Mucosa of gallbladder (tissue), 1 donor: ENCODE measurements around the gene NAA50. TPM values are rescaled to one million over a fixed set of nuclear protein-coding genes. Genes with fewer than 3 reads are reported as not detected.

Experiments used
- DNase-seq: peaks from one replicate; pipeline ENCODE4 v3.0.0-alpha.2; 2020; ENCODE audit warnings: low spot score
- total RNA-seq: library from RNA; stranded (reverse); gene quantifications from one replicate; pipeline ENCODE4 v1.2.1, GENCODE V29; 2021
- donor health status: DM: no; HTN: no; CAD: no.

NAA50 gene
- total RNA-seq, 1 donor from 2014 or later, result 78.6 TPM

DNA sequence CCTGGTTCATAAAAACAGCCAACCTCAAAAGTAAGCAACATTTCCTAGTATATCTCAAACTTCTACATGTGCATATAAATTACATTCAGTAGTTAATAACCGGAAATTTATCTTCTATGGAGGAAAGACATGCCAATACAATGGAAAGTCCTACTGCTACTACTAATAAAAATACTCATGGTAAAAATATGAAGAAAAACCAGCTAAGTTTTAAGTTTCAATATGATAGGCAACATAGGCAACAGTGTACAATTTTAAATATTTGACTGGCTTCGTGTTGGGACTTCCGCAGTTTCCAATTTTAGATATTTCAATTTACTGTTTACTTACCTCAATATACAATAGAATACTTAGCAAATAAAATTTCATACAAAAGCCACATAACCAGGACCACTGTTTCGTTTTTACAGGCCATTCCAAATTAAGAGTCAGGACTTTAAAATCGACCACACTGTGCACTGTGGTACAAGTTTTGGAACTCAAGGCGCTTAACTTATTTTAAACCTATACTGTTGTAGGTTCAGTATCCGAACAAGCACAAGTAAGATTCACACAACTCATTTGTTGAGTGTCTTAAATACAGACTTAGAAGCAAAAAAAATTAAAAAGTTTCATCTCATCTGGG, 2.9 kb downstream of the NAA50 start:
- DNase-seq, result no peak

DNA sequence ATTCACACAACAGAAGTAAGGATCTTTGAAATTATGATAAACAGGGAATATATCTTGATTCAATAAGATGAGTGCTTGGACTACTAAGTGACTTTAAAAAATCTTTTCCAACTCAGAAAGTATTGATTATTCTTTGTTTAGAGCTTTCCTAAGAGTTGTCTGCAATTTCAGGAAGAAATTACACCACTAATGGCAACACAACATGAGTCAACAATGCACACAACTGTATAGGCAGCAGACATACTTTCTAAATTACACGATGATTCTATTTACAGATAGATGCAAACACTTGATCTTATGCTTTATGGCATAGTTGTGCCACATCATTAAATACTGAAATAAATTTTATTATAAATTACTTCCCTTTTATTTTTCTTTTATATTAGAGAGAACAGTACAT, 4.4 kb downstream of the NAA50 start:
- DNase-seq, result no peak

DNA sequence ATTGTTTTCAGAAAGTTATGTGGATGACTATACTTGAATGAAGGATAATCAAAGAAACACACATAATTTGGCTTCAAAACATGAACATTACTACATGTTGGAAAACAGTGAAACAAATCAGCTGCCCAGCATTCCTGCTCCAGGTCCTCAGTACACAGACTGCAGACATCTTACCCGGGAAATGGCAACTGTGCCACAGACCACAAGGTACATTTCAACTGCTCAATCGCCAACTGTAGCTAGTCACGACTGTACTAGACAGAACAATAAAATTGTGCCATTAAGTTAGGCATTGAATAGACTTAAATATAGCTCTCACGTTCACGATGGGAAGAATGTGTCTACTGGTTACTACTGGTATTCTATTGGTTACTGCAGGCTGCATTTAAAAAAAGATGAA, 5.0 kb downstream of the NAA50 start:
- DNase-seq, result no peak

DNA sequence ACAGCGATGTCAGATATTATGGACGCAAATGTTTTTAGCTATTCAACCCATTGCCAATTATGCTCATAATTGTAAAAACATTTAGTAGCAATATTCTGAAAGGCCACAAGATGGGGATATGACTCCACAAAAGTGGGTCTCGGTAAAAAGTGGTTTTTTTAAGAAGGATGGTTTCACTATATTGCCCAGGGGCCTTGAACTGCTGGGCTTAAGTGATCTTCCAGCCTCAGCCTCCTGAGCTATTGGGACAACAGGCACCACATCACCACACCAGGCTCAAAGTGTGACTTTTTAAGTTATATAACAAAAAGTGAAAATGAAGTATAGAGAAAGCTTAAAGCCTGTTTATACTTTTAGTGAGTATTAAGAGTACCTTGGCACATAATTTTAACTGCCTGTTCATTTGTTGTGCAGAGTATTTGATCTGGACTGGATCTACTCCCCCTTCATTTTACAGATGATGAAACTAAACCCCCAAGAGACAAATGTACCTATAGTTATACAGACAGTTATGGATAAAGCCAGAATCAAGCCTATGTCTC, 9.4 kb downstream of the NAA50 start:
- DNase-seq, result no peak

DNA sequence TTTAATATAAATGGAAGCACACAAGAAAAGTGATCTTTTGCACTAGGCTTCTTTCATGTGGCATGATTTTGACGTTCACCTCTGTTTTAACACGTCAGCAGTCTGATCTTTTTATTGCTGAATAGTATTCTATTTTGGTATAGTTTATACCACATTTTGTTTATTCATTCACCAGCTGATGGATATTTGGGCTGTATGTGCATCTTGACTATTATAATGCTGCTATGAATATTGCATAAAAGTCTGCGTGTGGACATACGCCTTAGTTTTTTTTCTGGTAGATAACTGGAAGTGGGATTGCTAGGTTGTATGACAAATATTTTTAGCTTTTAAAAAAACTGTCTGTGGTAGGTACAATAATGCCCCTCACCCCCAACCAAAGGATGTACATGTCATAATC, 14.4 kb downstream of the NAA50 start:
- no peak for DNase-seq

DNA sequence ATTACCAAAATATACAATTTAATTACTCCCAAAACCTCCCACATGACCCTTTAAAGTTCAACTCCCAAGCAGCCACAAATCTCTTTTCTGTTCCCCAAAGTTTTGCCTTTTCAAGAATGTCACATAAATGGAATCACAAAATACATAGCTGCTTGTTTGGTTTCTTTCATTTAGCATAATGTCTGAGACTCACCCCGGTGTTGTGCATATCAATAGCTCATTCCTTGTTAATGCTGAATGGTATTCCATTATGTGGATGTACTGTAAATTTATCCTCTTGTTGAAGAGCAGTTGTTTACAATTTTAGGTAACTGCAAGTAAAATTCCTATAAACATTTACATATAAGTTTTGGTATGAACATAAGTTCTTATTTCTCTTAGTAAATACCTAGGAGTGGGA, 15.5 kb downstream of the NAA50 start:
- no peak for DNase-seq

DNA sequence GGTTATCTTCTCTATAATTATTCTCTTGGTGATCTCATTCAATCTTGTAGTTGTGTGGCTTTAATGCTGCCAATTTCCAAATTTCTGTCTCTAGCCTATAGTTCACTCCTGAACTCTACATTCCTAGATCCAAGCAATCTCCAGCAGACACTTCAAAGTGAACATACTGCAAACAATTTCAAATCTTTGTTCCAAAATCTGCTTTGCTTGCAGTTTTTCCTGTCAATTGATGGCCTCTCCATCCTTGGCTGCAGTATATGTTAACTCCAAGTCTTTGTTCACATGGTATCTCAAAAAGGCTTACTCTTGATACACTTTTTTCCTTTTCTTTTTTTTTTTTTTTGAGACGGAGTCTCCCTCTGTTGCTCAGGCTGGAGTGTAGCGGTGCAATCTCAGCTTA, 17.4 kb downstream of the NAA50 start:
- DNase-seq, result no peak

DNA sequence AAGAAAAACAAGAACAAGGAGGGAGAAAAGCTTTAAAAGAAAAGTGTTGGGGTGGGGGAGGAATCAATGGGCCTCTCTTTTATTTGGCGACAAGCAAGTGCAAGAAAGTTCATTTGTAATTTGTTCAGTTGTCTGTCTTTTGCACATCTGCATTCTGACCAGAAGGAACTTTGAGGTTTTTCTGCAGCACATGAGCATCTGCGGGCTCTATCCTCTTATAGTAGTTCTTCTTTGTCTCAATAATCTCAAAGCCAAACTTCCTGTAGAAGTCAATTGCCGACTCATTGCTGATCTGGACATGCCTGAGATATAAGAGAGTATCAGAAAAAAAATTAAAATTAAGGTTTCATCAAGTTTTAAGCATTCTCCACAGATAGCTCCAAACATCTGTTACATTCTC, 24.4 kb downstream of the NAA50 start:
- no peak for DNase-seq

DNA sequence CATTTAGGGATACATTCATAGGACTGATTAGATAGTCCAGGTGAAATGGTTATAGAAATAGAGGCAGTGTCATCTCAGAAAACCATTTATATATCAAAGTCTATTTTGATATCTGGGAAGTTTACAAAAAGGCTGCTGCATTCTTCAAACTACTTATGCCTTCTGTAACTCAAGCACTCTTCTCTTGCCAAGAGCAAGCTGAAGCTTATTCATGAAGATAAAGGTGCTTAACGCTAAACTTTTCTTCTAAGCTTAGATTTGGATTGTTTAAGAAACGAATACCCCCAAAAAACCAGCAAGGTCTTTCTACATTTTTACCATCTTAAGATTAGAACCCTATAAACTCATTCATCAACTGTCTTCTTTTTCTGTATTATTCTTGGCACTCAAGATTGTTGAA, 26.3 kb downstream of the NAA50 start:
- no peak for DNase-seq

DNA sequence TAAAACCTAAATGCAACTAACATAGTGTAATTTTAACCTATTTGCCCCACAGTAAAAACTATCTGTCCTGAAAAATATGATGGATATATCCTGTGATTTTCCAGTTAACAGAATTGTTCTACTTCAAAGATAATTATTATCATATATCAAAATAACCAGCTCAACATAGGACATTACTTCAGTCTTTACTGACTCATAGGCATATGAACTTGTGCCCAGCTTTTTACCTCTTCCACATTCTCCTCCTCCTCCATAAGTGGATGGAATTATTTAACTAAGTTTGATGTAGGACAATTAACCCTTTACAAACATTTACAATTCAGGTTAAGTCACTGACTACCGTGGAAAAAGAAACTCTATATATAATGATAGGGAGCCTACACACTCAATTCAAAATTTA, 26.8 kb downstream of the NAA50 start:
- no peak for DNase-seq

DNA sequence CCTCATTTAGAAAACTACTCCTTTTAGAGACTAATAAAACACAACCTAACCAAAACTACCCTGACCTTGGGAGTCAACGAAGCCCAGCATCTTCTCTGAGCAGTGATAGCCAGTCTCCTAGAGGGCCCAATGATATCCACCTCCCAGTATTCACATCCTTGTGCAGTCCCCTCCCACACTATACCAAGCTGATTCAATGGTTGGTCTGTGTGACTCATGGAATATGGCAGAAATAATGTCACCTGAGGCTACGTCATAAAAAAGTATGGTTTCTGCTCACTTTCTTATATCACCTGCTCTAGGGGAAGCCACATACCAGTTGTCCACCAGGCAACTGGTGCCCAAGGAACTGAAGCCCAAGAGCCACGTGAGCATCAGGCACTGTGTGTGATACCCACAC, 28.2 kb downstream of the NAA50 start:
- DNase-seq, result no peak

DNA sequence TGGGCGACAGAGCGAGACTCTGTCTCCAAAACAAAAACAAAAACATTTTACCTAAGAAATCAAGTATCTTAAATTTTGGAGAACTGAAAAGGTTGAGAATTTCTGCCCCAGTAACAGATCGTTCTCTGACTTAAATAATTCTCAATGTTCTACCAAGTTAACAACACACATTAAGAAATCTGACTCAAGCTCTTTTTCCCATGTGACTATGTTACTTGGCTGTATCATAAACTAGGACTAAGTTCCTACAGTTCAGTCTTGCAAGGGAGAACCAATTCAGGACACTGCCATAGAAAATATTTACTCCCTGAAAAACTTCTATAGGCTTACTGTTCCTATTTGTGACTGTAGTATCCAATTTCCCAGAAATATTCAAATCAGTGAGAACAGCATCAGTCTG, 28.7 kb downstream of the NAA50 start:
- DNase-seq, result no peak

DNA sequence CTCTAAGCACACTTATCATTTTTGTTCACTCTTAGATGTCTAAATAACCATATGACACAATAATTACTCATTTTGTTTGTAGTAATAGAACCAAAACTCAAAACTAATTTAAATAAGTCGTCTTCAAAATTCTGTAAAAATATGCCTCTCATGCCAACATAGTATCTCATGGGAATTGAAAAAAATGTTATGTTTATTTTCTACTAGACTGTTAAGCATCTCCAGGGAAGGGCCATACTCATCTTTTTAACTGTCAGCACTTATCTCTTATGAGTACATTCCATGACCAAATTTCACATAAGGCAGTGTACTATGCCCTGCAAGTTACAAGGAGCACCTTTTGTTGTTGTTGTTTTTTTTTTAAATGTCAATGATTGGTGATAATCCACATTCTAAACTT, 31.3 kb downstream of the NAA50 start:
- DNase-seq, result no peak

DNA sequence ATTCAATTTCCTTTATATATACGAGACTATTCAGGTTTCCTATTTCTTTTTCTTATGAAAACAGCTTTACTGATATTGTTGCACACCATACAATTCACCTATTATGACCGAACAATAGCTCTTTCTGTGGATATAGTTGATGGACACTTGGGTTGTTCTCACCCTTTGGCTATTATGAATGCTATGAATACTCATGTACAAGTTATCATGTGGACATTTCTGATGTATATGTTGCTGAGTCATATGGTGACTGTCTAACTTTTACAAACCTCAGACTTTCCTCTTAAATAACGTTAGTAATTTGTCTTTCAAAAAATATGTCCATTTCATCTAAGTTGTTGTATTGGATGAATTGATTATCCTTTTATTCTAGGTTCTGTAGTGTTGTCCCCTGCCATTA, 33.9 kb downstream of the NAA50 start:
- DNase-seq, result no peak

DNA sequence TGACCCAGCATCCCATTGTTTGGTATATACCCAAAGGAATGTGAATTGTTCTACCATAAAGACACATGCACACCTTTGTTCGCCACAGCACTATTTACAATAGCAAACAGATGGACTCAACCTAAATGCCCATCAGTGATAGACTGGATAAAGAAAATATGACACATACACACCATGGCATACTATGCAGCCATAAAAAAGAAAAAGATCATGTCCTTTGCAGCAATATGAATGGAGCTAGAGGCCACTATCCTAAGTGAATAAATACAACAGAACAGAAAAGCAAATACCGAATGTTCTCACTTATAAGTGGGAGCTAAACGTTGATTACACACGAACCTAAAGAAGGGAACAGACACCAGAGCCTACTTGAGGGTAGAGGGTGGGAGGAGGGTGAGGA, 38.2 kb downstream of the NAA50 start:
- DNase-seq, result no peak

DNA sequence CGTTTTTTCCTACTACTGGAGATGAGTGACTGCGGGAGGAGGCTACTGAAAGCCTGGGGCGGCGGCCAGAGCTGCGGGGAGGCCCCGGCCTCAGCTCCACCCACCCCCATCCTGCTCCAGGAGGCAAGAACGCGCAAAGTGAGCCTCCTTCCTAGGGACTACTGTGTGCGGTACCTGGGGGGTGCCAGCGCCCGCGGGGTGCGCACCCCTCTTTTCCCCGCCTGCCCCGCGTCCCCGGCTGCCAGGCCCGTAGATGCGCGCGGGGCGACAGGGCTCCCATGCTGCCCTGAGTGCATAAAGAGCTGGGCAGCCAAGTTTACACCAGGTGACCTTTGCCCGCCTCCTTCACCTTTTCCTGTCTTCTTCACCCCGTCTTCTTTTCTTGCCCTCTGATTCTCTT, 47.1 kb downstream of the NAA50 start:
- DNase-seq, result no peak

DNA sequence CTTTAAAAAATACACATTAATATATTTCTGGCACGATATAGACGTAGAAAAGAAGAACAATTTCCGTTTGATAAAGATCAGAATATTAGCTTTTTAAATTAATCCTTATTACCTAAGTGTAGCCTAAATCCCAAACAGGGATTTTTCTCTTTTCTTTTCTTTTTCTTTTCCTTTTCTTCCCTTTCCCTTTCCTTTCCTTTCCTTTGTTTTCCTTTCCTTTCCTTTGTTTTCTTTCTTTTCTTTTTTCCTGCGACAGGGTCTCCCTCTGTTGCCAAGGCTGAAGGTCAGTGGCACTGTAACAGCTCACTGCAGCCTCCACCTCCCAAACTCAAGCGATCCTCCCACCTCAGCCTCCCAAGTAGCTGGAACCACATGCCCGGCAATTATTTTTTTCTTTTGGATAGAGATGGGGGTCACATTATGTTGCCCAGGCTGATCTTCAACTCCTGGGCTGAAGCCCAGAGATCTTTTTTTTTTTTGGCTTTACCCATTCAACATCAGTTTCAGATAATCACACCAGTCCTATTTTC, 47.8 kb downstream of the NAA50 start:
- DNase-seq, result no peak

DNA sequence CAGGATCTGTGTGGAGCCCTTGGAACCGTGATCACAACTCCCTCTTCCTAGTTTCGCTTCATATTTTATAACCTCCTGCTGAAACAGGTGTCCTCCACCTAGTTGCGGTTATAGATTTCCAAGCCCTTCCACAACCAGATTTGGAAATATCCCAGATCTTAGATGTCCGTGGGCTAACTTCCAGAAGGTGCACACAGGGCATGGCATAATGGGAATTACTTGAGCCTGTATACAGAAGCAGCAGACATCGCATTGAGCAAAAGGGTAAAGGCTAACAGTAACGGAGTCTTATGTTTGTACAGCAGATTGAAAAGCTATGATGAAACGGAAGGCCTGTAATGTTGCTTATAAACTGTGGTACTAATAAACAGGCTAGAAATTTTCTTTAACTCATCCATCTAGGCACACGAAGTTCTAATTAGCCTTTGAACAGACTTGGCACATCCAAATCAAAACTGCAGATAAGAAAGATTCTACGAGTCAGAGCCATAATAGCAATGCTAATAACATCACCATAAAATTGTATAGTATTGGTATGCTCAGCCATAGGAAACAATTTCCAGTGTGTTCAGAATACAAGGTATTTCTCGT, 48.5 kb downstream of the NAA50 start:
- no peak for DNase-seq

DNA sequence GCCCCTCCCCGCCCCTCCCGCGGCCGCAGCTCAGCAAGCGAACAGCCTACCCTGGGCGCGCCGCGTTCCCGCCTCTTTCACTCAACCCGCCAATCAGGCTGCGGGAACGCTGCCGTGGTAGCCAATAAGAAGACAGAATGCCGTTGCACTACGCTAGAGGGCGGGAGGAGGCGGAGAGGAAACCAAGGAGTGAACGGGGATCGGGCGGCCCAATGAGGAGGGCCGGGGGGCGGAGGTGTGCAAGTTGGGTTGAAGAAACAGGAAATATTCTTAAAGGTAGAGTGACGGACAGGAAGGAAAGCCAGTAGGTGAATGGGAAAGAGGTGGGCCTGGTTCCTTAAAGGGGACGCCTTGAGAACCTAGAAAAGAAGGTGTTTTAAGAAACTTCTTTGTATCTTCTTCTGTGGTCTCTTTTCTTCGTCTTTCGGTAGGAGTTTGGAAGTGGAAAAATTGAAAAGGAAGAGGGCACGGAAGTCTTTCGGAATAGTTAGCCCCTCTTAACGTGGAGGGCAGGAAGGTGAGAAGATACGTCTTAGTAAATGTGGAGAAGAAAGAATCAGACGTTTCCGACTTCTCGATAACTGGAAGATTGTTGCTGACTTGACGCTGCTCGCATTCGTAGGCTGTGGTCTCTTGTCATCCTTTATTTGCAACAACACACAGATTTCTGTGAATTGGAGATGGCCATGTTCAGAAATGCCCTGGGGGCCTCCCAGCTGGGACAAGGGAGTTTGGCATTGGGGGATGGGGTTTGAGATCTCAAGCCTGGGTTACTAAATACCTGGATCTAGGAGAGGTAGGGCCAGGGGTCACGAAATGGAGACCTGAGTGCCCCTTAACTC, 49.2 kb downstream of the NAA50 start:
- DNase-seq, result peak; percentile 99

DNA sequence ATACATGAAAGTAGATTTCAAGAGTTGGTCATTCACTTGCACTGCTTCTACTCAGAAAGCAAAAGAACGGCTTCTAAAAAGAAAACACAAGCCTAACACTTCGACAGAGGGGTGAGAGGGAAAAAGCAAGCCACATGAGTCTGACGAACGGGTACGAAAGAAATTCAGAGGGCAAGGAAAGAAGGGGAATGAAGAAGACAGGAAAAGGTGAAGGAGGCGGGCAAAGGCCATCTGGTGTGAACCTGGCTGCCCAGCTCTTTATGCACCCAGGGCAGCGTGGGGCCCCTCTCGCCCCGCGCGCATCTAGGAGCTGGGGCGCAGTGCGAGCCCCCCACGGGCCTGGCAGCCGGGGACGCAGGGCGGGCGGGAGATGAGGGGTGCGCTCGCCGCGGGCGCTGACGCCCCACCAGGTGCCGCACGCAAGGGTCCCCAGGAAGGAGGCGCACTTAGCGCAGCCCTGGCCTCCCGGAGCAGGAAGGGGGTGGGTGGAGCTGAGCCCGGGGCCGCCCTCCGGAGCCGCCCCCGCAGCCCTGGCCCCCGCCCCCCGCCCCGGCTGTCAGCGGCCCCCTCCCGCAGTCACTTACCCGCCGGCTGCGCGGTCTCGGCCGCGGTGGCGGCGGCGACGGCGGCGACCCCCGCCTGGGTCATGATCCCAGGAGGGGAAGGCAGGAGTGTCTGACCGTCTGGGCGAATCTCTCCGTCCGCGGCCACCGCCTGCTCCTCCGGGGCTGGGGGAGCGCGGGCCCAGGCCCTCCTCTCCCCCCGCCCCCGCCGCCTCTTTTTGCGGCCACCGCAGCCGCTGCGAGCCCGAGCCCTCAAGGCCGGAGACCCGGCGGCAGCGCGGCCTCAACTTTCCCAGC, 50.0 kb downstream of the NAA50 start, which contains the start of gene USF3:
TSS of gene USF3 (minus strand) at position 857 of the 860 bp plus-strand sequence. CDS start 21,764 bp downstream, outside the sequence.
- peak; percentile 69 for DNase-seq

DNA sequence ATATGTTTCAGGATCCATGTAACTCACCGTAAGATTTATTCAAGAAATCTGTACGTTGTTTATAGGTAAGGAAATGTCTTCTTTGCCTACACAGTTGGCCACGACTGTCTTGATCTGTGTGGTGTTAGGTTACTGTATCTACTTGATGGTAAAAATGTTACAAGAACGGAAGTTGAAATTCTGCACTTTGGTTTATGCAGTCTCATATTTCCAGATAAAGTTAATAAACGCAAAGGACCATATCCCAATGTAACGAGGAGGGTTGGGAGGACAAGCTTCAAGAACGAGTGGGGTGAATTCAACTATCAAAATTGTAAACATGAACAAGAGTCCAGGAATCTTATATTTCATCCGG, 50.6 kb downstream of the NAA50 start:
- DNase-seq, result no peak

DNA sequence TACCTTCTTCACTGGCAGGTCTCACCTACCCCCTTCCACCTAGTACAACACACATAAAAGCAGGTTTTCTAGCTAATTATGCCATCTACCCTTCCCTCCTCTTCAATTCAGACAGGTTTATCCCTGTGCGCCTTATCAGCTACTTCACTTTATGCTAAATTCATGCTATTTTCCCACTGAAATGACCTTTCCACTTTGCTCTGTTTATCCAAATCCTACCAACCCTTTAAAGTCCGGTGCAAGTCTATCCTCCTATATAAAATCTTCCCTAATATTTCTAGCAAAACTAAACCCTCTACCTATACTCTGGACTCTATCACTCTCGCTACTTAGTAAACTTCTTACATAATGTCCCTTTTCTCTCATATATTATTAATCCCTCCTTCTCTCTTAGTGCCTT, 55.6 kb downstream of the NAA50 start:
- DNase-seq, result no peak
